Measurements from ENCODE around the gene SLC6A17. TPM values are rescaled to one million over a fixed set of nuclear protein-coding genes. Genes with fewer than 3 reads are reported as not detected.

Gene SLC6A17
- polyA plus RNA-seq, 3 donors: not detected

- TF ChIP-seq CTCF (IDR thresholded peaks at IDR 0.05): no peak
- Histone ChIP-seq H2AFZ (ENCODE audit: insufficient read depth, low read depth, low read length, poor library complexity, severe bottlenecking) (no peak overlapping the region), H3K36me3 (replicated peaks in 1 of 2; ENCODE audit: control insufficient read depth in 1 of 2, insufficient read depth in 2 of 2, low read length in 2 of 2) (no peaks in the 10 kb centered on the region), H3K27ac (ENCODE audit: low read depth in 1 of 2, low read length in 2 of 2) (no peak overlapping the region), H3K27me3 (ENCODE audit: control insufficient read depth in 2 of 2, insufficient read depth in 2 of 2, low read length in 2 of 2) (no peaks in the 10 kb centered on the region), H3K9ac (ENCODE audit: insufficient read depth, low read length, poor library complexity, severe bottlenecking) (no peak overlapping the region), H3K79me2 (ENCODE audit: insufficient read depth, low read length) (no peaks in the 10 kb centered on the region), H3K4me3 (replicated peaks in 1 of 3; ENCODE audit: low read depth in 2 of 3, low read length in 3 of 3) (no peak overlapping the region), H3K9me3 (replicated peaks in 1 of 2; ENCODE audit: control insufficient read depth in 1 of 2, insufficient read depth in 1 of 2, low read length in 2 of 2) (no peaks in the 10 kb centered on the region), H3K4me1 (ENCODE audit: control insufficient read depth in 1 of 2, insufficient read depth in 2 of 2, low read length in 2 of 2) (peaks cover 16 to 19% of the 10 kb centered on the region in 2 donors), H3K4me2 (replicated peaks; ENCODE audit: extremely low read depth, low read length, poor library complexity, severe bottlenecking) (no peak overlapping the region), H4K20me1 (ENCODE audit: insufficient read depth, low read length) (no peaks in the 10 kb centered on the region)
- H3K36me3 Mint-ChIP-seq: no peaks in the 10 kb centered on the region
- intact Hi-C loops (cut with micrococcal nuclease): no loop called here
- 3% methylated on average over 5 of the region's 9 CpGs for WGBS (ENCODE audit: insufficient coverage)
- no peak for DNase-seq
- peaks cover 20% of the 10 kb centered on the region for H3K4me1 Mint-ChIP-seq
- peak overlapping the region in 1 of 7 donors; percentile 58 for H3K27ac Mint-ChIP-seq
- H3K9me3 Mint-ChIP-seq: no peaks in the 10 kb centered on the region
- no peak overlapping the region for H3K4me3 Mint-ChIP-seq
- H3K27me3 Mint-ChIP-seq (ENCODE audit: low read depth in 3 of 3): peaks cover 4 to 10% (median 6%) of the 10 kb centered on the region in 3 donors
These were observed 93.3 kb downstream of the SLC6A17 start for GRCh38 chr1:110243574-110243973.

- Histone ChIP-seq H3K27me3 (ENCODE audit: control insufficient read depth in 2 of 2, insufficient read depth in 2 of 2, low read length in 2 of 2) (no peaks in the 10 kb centered on the region), H3K9me3 (replicated peaks in 1 of 2; ENCODE audit: control insufficient read depth in 1 of 2, insufficient read depth in 1 of 2, low read length in 2 of 2) (no peaks in the 10 kb centered on the region), H3K9ac (ENCODE audit: insufficient read depth, low read length, poor library complexity, severe bottlenecking) (no peak overlapping the region), H3K4me3 (replicated peaks in 1 of 3; ENCODE audit: low read depth in 2 of 3, low read length in 3 of 3) (no peak overlapping the region), H3K79me2 (ENCODE audit: insufficient read depth, low read length) (no peaks in the 10 kb centered on the region), H2AFZ (ENCODE audit: insufficient read depth, low read depth, low read length, poor library complexity, severe bottlenecking) (no peak overlapping the region), H3K4me1 (ENCODE audit: control insufficient read depth in 1 of 2, insufficient read depth in 2 of 2, low read length in 2 of 2) (peaks cover 5 to 7% of the 10 kb centered on the region in 2 donors), H3K27ac (ENCODE audit: low read depth in 1 of 2, low read length in 2 of 2) (no peak overlapping the region), H4K20me1 (ENCODE audit: insufficient read depth, low read length) (no peaks in the 10 kb centered on the region), H3K36me3 (replicated peaks in 1 of 2; ENCODE audit: control insufficient read depth in 1 of 2, insufficient read depth in 2 of 2, low read length in 2 of 2) (no peaks in the 10 kb centered on the region), H3K4me2 (replicated peaks; ENCODE audit: extremely low read depth, low read length, poor library complexity, severe bottlenecking) (no peak overlapping the region)
- H3K4me3 Mint-ChIP-seq: no peak overlapping the region
- H3K4me1 Mint-ChIP-seq: peaks cover 9% of the 10 kb centered on the region
- peaks cover 4 to 10% (median 6%) of the 10 kb centered on the region in 3 donors for H3K27me3 Mint-ChIP-seq (ENCODE audit: low read depth in 3 of 3)
- no peak overlapping the region for H3K27ac Mint-ChIP-seq
- no peaks in the 10 kb centered on the region for H3K36me3 Mint-ChIP-seq
- TF ChIP-seq CTCF (IDR thresholded peaks at IDR 0.05): no peak
- intact Hi-C loops (cut with micrococcal nuclease): no loop called here
- DNase-seq: no peak
- no peaks in the 10 kb centered on the region for H3K9me3 Mint-ChIP-seq
- 75% methylated on average over 4 of the region's 9 CpGs for WGBS (ENCODE audit: insufficient coverage)
These were observed 95.8 kb downstream of the SLC6A17 start for GRCh38 chr1:110245876-110246620.
